GM12878 (cell line): Measurements from ENCODE around the gene VEPH1. TPM values are rescaled to one million over a fixed set of nuclear protein-coding genes. Genes with fewer than 3 reads are reported as not detected.

Source experiments
- ATAC-seq: fragments of 200-7000 bp; cut with Tn5 transposase; 3 replicates; pipeline ENCODE4 v1.9.1; 2020; ENCODE audit warnings: mild to moderate bottlenecking, moderate library complexity
- BruUV-seq: library from RNA; stranded (reverse); fragments of 400-500 nt; replicated peaks from 2 replicates; lab custom pipeline; 2021; lab: Mats Ljungman, UMichigan
- CTCF ChIA-PET: fragments of 300-600 bp; sonication (Branson Sonifier 250); formaldehyde crosslinking; extraction: SDS; loops from one replicate; lab custom pipeline; 2021; ENCODE audit warnings: inconsistent platforms; lab: Yijun Ruan, JAX
- POLR2A ChIA-PET: fragments of 350-600 bp; formaldehyde crosslinking; extraction: SDS; loops from one replicate; lab custom pipeline; 2021; ENCODE audit warnings: inconsistent platforms; lab: Charles Lee
- RAD21 ChIA-PET: fragments of 300-600 bp; sonication (Branson Sonifier 250); formaldehyde crosslinking; loops from one replicate; lab custom pipeline; 2023; ENCODE audit warnings: antibody characterized with exemption; ENCODE audit not compliant: unreplicated experiment; lab: Charles Lee
- SMC1A ChIA-PET: fragments of 300-600 bp; sonication (Branson Sonifier 250); formaldehyde crosslinking; loops from one replicate; lab custom pipeline; 2023; ENCODE audit not compliant: unreplicated experiment, uncharacterized antibody; lab: Charles Lee
- DNase-seq: peaks from one replicate; pipeline ENCODE4 v3.0.0-alpha.2; 2011; ENCODE audit warnings: low read depth, low spot score
- FAIRE-seq: peaks from 3 replicates; lab custom pipeline; 2011; peaks lifted over from hg19 to GRCh38; lab: Jason Lieb, UNC
- H2AFZ ChIP-seq: 2 replicates; pipeline ENCODE4 v1.6.0; 2011; ENCODE audit warnings: low read depth, low read length, control low read depth; ENCODE audit not compliant: control insufficient read depth
- H3K27ac ChIP-seq: 2 replicates; pipeline ENCODE4 v1.5.1; 2011; ENCODE audit warnings: control low read depth; ENCODE audit not compliant: control insufficient read depth, insufficient read depth
- H3K27me3 ChIP-seq, 2 experiments: replicated peaks in 1 of 2; 2 replicates each; pipeline versions ENCODE4 v1.6.0 to v1.6.1; 2011; ENCODE audit warnings: low read length in 1 of 2; ENCODE audit not compliant: control insufficient read depth in 2 of 2, insufficient read depth in 2 of 2
- H3K36me3 ChIP-seq, 2 experiments: 2 replicates each; pipeline ENCODE4 v1.5.1; 2011; ENCODE audit warnings: low read length in 1 of 2; ENCODE audit not compliant: control insufficient read depth in 2 of 2, insufficient read depth in 2 of 2
- H3K4me1 ChIP-seq: 2 replicates; pipeline ENCODE4 v1.6.1; 2011; ENCODE audit warnings: mild to moderate bottlenecking, low read length, moderate library complexity, mixed read lengths; ENCODE audit not compliant: control insufficient read depth, insufficient read depth
- H3K4me2 ChIP-seq: 2 replicates; pipeline ENCODE4 v1.6.0; 2011; ENCODE audit warnings: control low read depth; ENCODE audit not compliant: control insufficient read depth, insufficient read depth
- H3K4me3 ChIP-seq: fragments of 200-600 bp; sonication (generic); 2 replicates; pipeline ENCODE4 v1.5.1; 2016
- H3K79me2 ChIP-seq: 2 replicates; pipeline ENCODE4 v1.6.0; 2011; ENCODE audit warnings: low read length; ENCODE audit not compliant: control insufficient read depth, insufficient read depth
- H3K9ac ChIP-seq: 2 replicates; pipeline ENCODE4 v1.8.0; 2011; ENCODE audit warnings: low read length, control low read depth, mixed read lengths; ENCODE audit not compliant: control insufficient read depth, insufficient read depth
- H3K9me3 ChIP-seq: replicated peaks from 3 replicates; pipeline ENCODE4 v1.5.1; 2011; ENCODE audit warnings: mild to moderate bottlenecking, low read length; ENCODE audit not compliant: control insufficient read depth, insufficient read depth
- H4K20me1 ChIP-seq: 2 replicates; pipeline ENCODE4 v1.6.0; 2011; ENCODE audit not compliant: control insufficient read depth, insufficient read depth
- ASH2L ChIP-seq: fragments of 300-600, 200-600 bp; sonication (generic); IDR thresholded peaks from 2 replicates; pipeline ENCODE4 v1.6.1; 2017; ENCODE audit warnings: low read depth, mild to moderate bottlenecking, borderline replicate concordance
- CREB1 ChIP-seq: IDR thresholded peaks from 2 replicates; pipeline ENCODE4 v1.6.1; 2012; ENCODE audit warnings: low read depth, mild to moderate bottlenecking, inconsistent platforms
- EGR1 ChIP-seq, 2 experiments: IDR thresholded peaks; 1 replicate in 1 of 2; 2 replicates in 1 of 2; pipeline ENCODE4 v1.6.1; 2011 to 2012; ENCODE audit warnings: low read depth in 2 of 2, low read length in 2 of 2, borderline replicate concordance in 1 of 2, mild to moderate bottlenecking in 1 of 2, moderate library complexity in 1 of 2
- EZH2 ChIP-seq: IDR thresholded peaks from 2 replicates; pipeline ENCODE4 v1.6.1; 2012; ENCODE audit warnings: low read depth, mild to moderate bottlenecking, control low read depth, inconsistent platforms, low read length, borderline replicate concordance; ENCODE audit not compliant: control insufficient read depth
- FOXK2 ChIP-seq: fragments of 450-650 bp; IDR thresholded peaks from 2 replicates; pipeline ENCODE4 v1.6.1; 2017; ENCODE audit warnings: mild to moderate bottlenecking, moderate library complexity
- JUND ChIP-seq: IDR thresholded peaks from 2 replicates; pipeline ENCODE4 v1.6.1; 2012; ENCODE audit warnings: low read depth, mild to moderate bottlenecking, low read length, improper control_type of control experiment, moderate library complexity
- NFXL1 ChIP-seq: fragments of 450-650 bp; IDR thresholded peaks from 2 replicates; pipeline ENCODE4 v1.6.1; 2017; ENCODE audit warnings: antibody characterized with exemption, mild to moderate bottlenecking, borderline replicate concordance
- PAX5 ChIP-seq: IDR thresholded peaks from 2 replicates; pipeline ENCODE4 v1.6.1; 2011; ENCODE audit warnings: low read depth, low read length, borderline replicate concordance
- PAX8 ChIP-seq: fragments of 450-650 bp; IDR thresholded peaks from 2 replicates; pipeline ENCODE4 v1.6.1; 2017; ENCODE audit warnings: mild to moderate bottlenecking, moderate library complexity
- STAT3 ChIP-seq: IDR thresholded peaks from 2 replicates; pipeline ENCODE4 v1.6.1; 2011; ENCODE audit warnings: low read depth, low read length, improper control_type of control experiment
- ZNF217 ChIP-seq: fragments of 450-650 bp; IDR thresholded peaks from 2 replicates; pipeline ENCODE4 v1.6.1; 2017; ENCODE audit warnings: antibody characterized with exemption, mild to moderate bottlenecking
- ZZZ3 ChIP-seq: IDR thresholded peaks from 2 replicates; pipeline ENCODE4 v1.6.1; 2011; ENCODE audit warnings: low read depth; ENCODE audit not compliant: control insufficient read depth, insufficient read length
- WGBS: methylation state at CpG from one replicate; pipeline ENCODE4 v1.1.6; 2016; ENCODE audit warnings: low lambda C conversion rate; ENCODE audit not compliant: insufficient replicate concordance, insufficient coverage; ENCODE audit errors: missing lambda C conversion rate; 5-methylcytosine and 5-hydroxymethylcytosine counted together
- in situ Hi-C: fragments of 300-500 bp; cut with MboI; formaldehyde crosslinking; loops from 9 replicates; pipeline ENCODE4 v1.14.3; 2018; ENCODE audit warnings: mixed read lengths
- intact Hi-C: fragments of 100-400 bp; cut with micrococcal nuclease; formaldehyde crosslinking; loops from one replicate; pipeline ENCODE4 v1.14.2; 2022; ENCODE audit not compliant: unreplicated experiment
- polyA plus RNA-seq, 11 experiments: library from polyadenylated mRNA; depleted of rRNA in 4 of 11; unstranded in 6 of 11; stranded (reverse) in 5 of 11; fragments of >200 nt; fragmentation: Nextera tagmentation in 4 of 11; fragmentation: Illumina TruSeq in 1 of 11; extraction: Ambion mirVana in 4 of 11; extraction: Trizol in 1 of 11; gene quantifications; 1 replicate in 1 of 11; 2 replicates in 10 of 11; pipeline versions ENCODE4 v1.2.1 to v1.2.3, GENCODE V29; 2011 to 2016; ENCODE audit warnings: inconsistent platforms in 2 of 11, missing spikeins in 2 of 11, low read depth in 1 of 11
- total RNA-seq, 4 experiments: library from RNA; depleted of rRNA in 3 of 4; stranded (reverse); fragments of >200 nt in 3 of 4; fragmentation: Illumina TruSeq in 1 of 4; extraction: Trizol in 1 of 4; gene quantifications; 2 replicates each; pipeline versions ENCODE4 v1.2.1 to v1.2.3, GENCODE V29; 2013 to 2021
- TF ChIP-seq, protein P1 (sequence below): fragments of 450-650 bp; IDR thresholded peaks from 2 replicates; pipeline ENCODE4 v1.6.1; 2017; ENCODE audit warnings: mild to moderate bottlenecking

Gene VEPH1
- total and polyA plus RNA-seq, 10 of the 15 experiments (the other 5 are each of a cell fraction or from before 2014, with no cell fraction given) = 0.04 to 0.26 (median 0.17) TPM; not detected in 7

DNA sequence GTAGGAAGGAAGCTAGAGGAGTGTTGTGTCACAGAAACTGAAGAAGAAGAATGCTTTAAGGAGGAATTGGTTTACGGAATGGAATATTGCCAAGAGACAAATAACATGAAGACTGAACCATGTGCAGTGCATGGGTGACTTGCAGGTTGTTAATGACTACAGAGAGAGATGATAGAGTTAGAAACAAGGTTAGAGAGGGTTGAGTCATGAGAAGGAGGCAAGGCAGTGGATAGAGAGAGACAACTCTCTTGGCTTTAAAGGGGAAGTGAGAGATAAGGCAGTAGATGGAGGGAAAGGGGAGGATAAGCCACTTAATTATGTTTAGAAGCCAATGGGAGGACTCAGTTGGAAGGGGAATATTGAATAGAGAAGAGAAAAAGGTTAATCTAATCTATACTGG, 224.0 kb downstream of the VEPH1 start:
- no peaks in the 10 kb centered on the region for H3K9me3 ChIP-seq
- BruUV-seq = no TSS peak
- in situ Hi-C loops = no loop called here
- ChIA-PET RAD21 (no interaction called here), POLR2A (no interaction called here), CTCF (no interaction called here), SMC1A (no interaction called here)
- no peak for FAIRE-seq
- H3K79me2 ChIP-seq = no peaks in the 10 kb centered on the region
- 92% methylated on average over 1 of the region's 1 CpG for WGBS
- intact Hi-C loops = no loop called here
- H3K27me3 ChIP-seq = no peaks in the 10 kb centered on the region; a peak in 1 of 4 replicates
- TF ChIP-seq, protein P1, sequence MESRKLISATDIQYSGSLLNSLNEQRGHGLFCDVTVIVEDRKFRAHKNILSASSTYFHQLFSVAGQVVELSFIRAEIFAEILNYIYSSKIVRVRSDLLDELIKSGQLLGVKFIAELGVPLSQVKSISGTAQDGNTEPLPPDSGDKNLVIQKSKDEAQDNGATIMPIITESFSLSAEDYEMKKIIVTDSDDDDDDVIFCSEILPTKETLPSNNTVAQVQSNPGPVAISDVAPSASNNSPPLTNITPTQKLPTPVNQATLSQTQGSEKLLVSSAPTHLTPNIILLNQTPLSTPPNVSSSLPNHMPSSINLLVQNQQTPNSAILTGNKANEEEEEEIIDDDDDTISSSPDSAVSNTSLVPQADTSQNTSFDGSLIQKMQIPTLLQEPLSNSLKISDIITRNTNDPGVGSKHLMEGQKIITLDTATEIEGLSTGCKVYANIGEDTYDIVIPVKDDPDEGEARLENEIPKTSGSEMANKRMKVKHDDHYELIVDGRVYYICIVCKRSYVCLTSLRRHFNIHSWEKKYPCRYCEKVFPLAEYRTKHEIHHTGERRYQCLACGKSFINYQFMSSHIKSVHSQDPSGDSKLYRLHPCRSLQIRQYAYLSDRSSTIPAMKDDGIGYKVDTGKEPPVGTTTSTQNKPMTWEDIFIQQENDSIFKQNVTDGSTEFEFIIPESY = no peak
- TF ChIP-seq JUND = no peak
- no peak for TF ChIP-seq EGR1 (IDR thresholded peaks at IDR 0.05; ENCODE audit: borderline replicate concordance in 1 of 2, low read depth in 2 of 2, low read length in 2 of 2)
- TF ChIP-seq FOXK2 = no peak
- TF ChIP-seq PAX8 = no peak
- no peak for TF ChIP-seq ZNF217
- no peak for TF ChIP-seq CREB1
- TF ChIP-seq EZH2 = no peak
- TF ChIP-seq NFXL1 = no peak
- no peak for TF ChIP-seq ZZZ3
- TF ChIP-seq ASH2L = no peak
- TF ChIP-seq PAX5 = no peak
- TF ChIP-seq STAT3 = no peak
- no peak overlapping the region for H3K9ac ChIP-seq
- no peaks in the 10 kb centered on the region for H3K4me1 ChIP-seq
- no peak overlapping the region for H2AFZ ChIP-seq
- no peak for DNase-seq
- H4K20me1 ChIP-seq = no peaks in the 10 kb centered on the region
- H3K4me2 ChIP-seq = no peak overlapping the region
- no peak overlapping the region for H3K4me3 ChIP-seq
- no peak overlapping the region for H3K27ac ChIP-seq
- no peak for ATAC-seq
- no peaks in the 10 kb centered on the region for H3K36me3 ChIP-seq
